Parathyroid adenoma (tissue), 2 donors: Measurements from ENCODE around the gene TIMM44.

Source experiments
- H2AFZ ChIP-seq: fragments of 300-600 bp; sonication (generic); one replicate; pipeline ENCODE4 v1.7.0; 2017; ENCODE audit warnings: antibody characterized with exemption, mild to moderate bottlenecking
- H3K27ac ChIP-seq: fragments of 300-600 bp; sonication (generic); one replicate; pipeline ENCODE4 v1.7.0; 2017
- H3K27me3 ChIP-seq: fragments of 300-600 bp; sonication (generic); one replicate; pipeline ENCODE4 v1.7.0; 2017; ENCODE audit warnings: low read length; ENCODE audit not compliant: control insufficient read depth, insufficient read depth
- H3K36me3 ChIP-seq: fragments of 300-600 bp; sonication (generic); one replicate; pipeline ENCODE4 v1.7.0; 2017; ENCODE audit warnings: low read length; ENCODE audit not compliant: control insufficient read depth, insufficient read depth
- H3K4me1 ChIP-seq: fragments of 300-600 bp; sonication (generic); one replicate; pipeline ENCODE4 v1.7.0; 2017; ENCODE audit warnings: control low read depth
- H3K4me2 ChIP-seq: fragments of 300-600 bp; sonication (generic); one replicate; pipeline ENCODE4 v1.7.0; 2017; ENCODE audit warnings: low read length
- H3K4me3 ChIP-seq: fragments of 300-600 bp; sonication (generic); one replicate; pipeline ENCODE4 v1.7.0; 2017; ENCODE audit warnings: low read depth, low read length
- H3K79me2 ChIP-seq: fragments of 300-600 bp; sonication (generic); one replicate; pipeline ENCODE4 v1.7.0; 2017; ENCODE audit warnings: control low read depth
- H3K9ac ChIP-seq: fragments of 300-600 bp; sonication (generic); one replicate; pipeline ENCODE4 v1.7.0; 2017; ENCODE audit warnings: mild to moderate bottlenecking
- H3K9me3 ChIP-seq: fragments of 300-600 bp; sonication (generic); one replicate; pipeline ENCODE4 v1.7.0; 2017; ENCODE audit warnings: low read length; ENCODE audit not compliant: control insufficient read depth
- CTCF ChIP-seq: fragments of 300-600 bp; sonication (generic); IDR thresholded peaks from one replicate; pipeline ENCODE4 v1.7.0; 2017; ENCODE audit warnings: antibody characterized with exemption, mild to moderate bottlenecking
- donor health status: primary hyperparathyroidism.

TIMM44 gene

GRCh38 chr19:7968008-7968795, 24.7 kb upstream of the TIMM44 start:
- no peak for TF ChIP-seq CTCF
- no peaks in the 10 kb centered on the region for H3K9me3 ChIP-seq
- no peak overlapping the region for H3K4me3 ChIP-seq
- H2AFZ ChIP-seq: no peak overlapping the region
- no peak overlapping the region for H3K9ac ChIP-seq
- no peaks in the 10 kb centered on the region for H3K4me1 ChIP-seq
- H3K4me2 ChIP-seq: no peak overlapping the region
- peaks cover 4% of the 10 kb centered on the region for H3K79me2 ChIP-seq
- no peaks in the 10 kb centered on the region for H3K27me3 ChIP-seq
- no peaks in the 10 kb centered on the region for H3K36me3 ChIP-seq
- H3K27ac ChIP-seq: no peak overlapping the region

GRCh38 chr19:7965921-7966665, 22.6 kb upstream of the TIMM44 start:
- Histone ChIP-seq H3K4me2 (no peak overlapping the region), H3K27me3 (no peaks in the 10 kb centered on the region), H3K9me3 (no peaks in the 10 kb centered on the region), H2AFZ (no peak overlapping the region), H3K79me2 (peaks cover 4% of the 10 kb centered on the region), H3K4me3 (no peak overlapping the region), H3K9ac (no peak overlapping the region), H3K27ac (no peak overlapping the region), H3K4me1 (no peaks in the 10 kb centered on the region), H3K36me3 (no peaks in the 10 kb centered on the region)
- TF ChIP-seq CTCF: no peak

GRCh38 chr19:7965259-7965841, 21.9 kb upstream of the TIMM44 start:
- Histone ChIP-seq H3K4me2 (no peak overlapping the region), H3K27ac (no peak overlapping the region), H3K79me2 (peaks cover 4% of the 10 kb centered on the region), H3K9ac (no peak overlapping the region), H3K4me3 (no peak overlapping the region), H2AFZ (no peak overlapping the region), H3K27me3 (no peaks in the 10 kb centered on the region), H3K4me1 (no peaks in the 10 kb centered on the region), H3K36me3 (no peaks in the 10 kb centered on the region), H3K9me3 (no peaks in the 10 kb centered on the region)
- TF ChIP-seq CTCF: no peak

GRCh38 chr19:7963566-7963965, 20.1 kb upstream of the TIMM44 start:
- no peaks in the 10 kb centered on the region for H3K36me3 ChIP-seq
- no peaks in the 10 kb centered on the region for H3K4me1 ChIP-seq
- H3K27me3 ChIP-seq: no peaks in the 10 kb centered on the region
- no peak for TF ChIP-seq CTCF
- H3K27ac ChIP-seq: no peak overlapping the region
- H3K4me2 ChIP-seq: no peak overlapping the region
- H3K79me2 ChIP-seq: no peaks in the 10 kb centered on the region
- no peaks in the 10 kb centered on the region for H3K9me3 ChIP-seq
- H3K4me3 ChIP-seq: no peak overlapping the region
- H3K9ac ChIP-seq: no peak overlapping the region
- H2AFZ ChIP-seq: no peak overlapping the region
